ENCODE data around the gene EPHB2. TPM values are rescaled to one million over a fixed set of nuclear protein-coding genes. Genes with fewer than 3 reads are reported as not detected.

EPHB2 gene
- total RNA-seq, 2 experiments from 2014 or later = 0.13 TPM; not detected in 1

- DNase-seq = no peak
- ChIA-PET POLR2A (no interaction called here), CTCF (no interaction called here)
- TF ChIP-seq CTCF (IDR thresholded peaks at IDR 0.05) = no peak
- H3K9me3 Mint-ChIP-seq = no peaks in the 10 kb centered on the region
- no peak overlapping the region for H3K27ac Mint-ChIP-seq
- no peaks in the 10 kb centered on the region for H3K4me1 Mint-ChIP-seq (ENCODE audit: low read depth)
- no peaks in the 10 kb centered on the region for H3K36me3 Mint-ChIP-seq (ENCODE audit: low read depth)
- ATAC-seq = no peak
- peaks cover 12% of the 10 kb centered on the region for H3K27me3 Mint-ChIP-seq
- intact Hi-C loops (cut with micrococcal nuclease) = no loop called here
- no peak overlapping the region for H3K4me3 Mint-ChIP-seq
These were observed 247.9 kb downstream of the EPHB2 start for GRCh38 chr1:22958556-22958955.

DNA sequence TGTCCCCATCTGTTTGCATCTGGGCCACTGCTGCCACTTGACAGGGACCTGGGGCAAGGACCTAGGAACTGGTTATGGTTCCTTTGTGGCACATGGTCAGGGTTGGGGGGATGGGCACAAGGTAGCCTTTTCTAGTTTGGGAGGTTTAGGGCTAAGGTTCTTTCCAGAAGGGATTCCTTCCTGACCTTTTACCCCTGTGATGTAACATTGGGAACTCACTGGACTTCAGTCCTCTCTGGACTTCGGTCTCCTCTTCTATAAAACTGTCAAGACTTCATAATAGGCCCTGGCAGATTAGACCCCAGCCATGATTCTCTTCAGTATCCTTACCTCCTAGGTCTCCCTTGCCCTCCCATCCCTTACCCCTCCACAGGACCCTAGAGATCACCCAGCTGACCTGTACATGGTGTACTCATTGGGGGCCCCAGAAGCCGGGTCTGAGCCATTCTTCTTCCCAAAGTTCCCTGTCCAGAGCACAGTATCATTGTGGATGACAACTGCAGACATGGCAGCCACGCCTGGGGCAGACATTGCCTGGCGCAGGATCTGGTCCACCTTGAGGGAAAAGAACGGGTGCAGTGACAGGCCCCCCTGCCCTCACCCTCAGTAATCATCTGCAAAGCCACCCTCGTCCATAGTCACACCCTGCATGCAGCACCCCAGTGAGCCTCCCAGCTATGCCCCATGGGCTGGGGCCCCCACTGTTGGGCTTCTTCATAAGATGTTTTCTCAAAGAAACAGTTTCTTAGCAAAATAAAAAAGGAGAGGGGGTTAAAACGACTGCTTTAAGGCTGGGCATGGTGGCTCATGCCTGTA is 249.1 kb downstream of the EPHB2 start:
- Mint-ChIP-seq H3K36me3 (ENCODE audit: low read depth) (no peaks in the 10 kb centered on the region), H3K9me3 (no peaks in the 10 kb centered on the region), H3K27me3 (peaks cover 11% of the 10 kb centered on the region), H3K4me3 (no peak overlapping the region), H3K27ac (no peak overlapping the region), H3K4me1 (ENCODE audit: low read depth) (peaks cover 2% of the 10 kb centered on the region)
- ATAC-seq (no peak), DNase-seq (no peak)
- ChIA-PET CTCF (no interaction called here), POLR2A (no interaction called here)
- intact Hi-C loops (cut with micrococcal nuclease) = no loop called here
- no peak for TF ChIP-seq CTCF (IDR thresholded peaks at IDR 0.05)

DNA sequence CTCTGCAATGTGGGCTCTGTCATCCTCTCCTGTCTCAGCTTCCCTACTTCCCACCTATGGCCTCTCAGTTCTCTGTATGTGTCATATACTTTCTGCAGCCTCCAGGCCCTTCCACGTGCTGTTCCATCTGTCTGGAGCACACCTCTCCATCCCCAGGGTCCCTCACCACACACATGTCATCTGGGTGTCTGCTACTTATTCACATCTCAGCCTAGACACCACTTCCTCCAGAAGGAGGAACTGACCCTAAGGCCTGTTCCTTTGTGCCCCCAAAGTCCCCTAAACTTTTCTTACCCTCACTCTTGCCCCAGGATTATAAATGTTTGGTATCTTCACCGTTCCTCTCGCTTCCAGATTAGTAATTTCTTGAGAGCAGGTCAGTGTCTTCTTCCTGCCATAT is 251.9 kb downstream of the EPHB2 start:
- TF ChIP-seq CTCF (IDR thresholded peaks at IDR 0.05) = no peak
- H3K4me1 Mint-ChIP-seq (ENCODE audit: low read depth) = peaks cover 2% of the 10 kb centered on the region
- CTCF ChIA-PET = no interaction called here
- H3K36me3 Mint-ChIP-seq (ENCODE audit: low read depth) = no peaks in the 10 kb centered on the region
- no peak overlapping the region for H3K27ac Mint-ChIP-seq
- intact Hi-C loops (cut with micrococcal nuclease) = no loop called here
- ATAC-seq (no peak), DNase-seq (no peak)
- peaks cover 7% of the 10 kb centered on the region for H3K27me3 Mint-ChIP-seq
- peaks cover 6% of the 10 kb centered on the region for H3K9me3 Mint-ChIP-seq
- POLR2A ChIA-PET = no interaction called here
- H3K4me3 Mint-ChIP-seq = no peak overlapping the region

- ATAC-seq (no peak), DNase-seq (no peak)
- Mint-ChIP-seq H3K27me3 (peaks cover 11% of the 10 kb centered on the region), H3K27ac (no peak overlapping the region), H3K36me3 (ENCODE audit: low read depth) (no peaks in the 10 kb centered on the region), H3K9me3 (peaks cover 6% of the 10 kb centered on the region), H3K4me1 (ENCODE audit: low read depth) (peaks cover 2% of the 10 kb centered on the region), H3K4me3 (no peak overlapping the region)
- POLR2A ChIA-PET = no interaction called here
- intact Hi-C loops (cut with micrococcal nuclease) = no loop called here
- no peak for TF ChIP-seq CTCF (IDR thresholded peaks at IDR 0.05)
- CTCF ChIA-PET = interaction anchor here (1.2 to 2.4 kb wide), 8 partner anchors 10 to 259 kb away, joined by 3 to 12 read pairs (median 4); partner anchors contain the start of gene LACTBL1
These were observed 252.5 kb downstream of the EPHB2 start for GRCh38 chr1:22963044-22963677.

DNA sequence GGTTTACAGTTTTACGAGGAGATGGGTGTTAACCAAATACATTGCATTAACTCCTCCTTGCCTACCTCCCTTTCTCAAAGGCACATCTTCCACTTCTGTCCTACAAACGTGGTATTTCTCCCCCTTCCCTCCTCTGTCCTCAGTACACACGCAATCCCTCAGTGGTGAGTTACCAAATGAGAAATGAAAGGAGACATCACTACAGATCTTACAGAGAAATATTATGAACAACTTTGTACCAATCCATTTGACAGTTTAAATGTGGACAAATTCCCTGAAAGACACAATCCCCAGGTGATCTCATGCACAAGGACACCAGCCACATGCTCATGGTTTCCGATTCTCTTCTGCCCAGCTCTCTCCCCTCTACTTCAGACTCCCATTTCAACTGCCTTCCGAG is 255.7 kb downstream of the EPHB2 start:
- Mint-ChIP-seq H3K36me3 (ENCODE audit: low read depth) (no peaks in the 10 kb centered on the region), H3K9me3 (peaks cover 6% of the 10 kb centered on the region), H3K27me3 (peaks cover 29% of the 10 kb centered on the region), H3K4me3 (no peak overlapping the region), H3K27ac (no peak overlapping the region), H3K4me1 (ENCODE audit: low read depth) (peaks cover 2% of the 10 kb centered on the region)
- intact Hi-C loops (cut with micrococcal nuclease) = no loop called here
- no peak for TF ChIP-seq CTCF (IDR thresholded peaks at IDR 0.05)
- ATAC-seq = no peak
- CTCF ChIA-PET = interaction anchor here (1.0 to 1.4 kb wide), 2 partner anchors 10 to 218 kb away, joined by 3 to 5 read pairs; no protein-coding TSS in a partner anchor
- POLR2A ChIA-PET = no interaction called here
- DNase-seq = no peak

All from activated CD8-positive, alpha-beta T cell treated with anti-CD3 and anti-CD28 coated beads for 36 hours (primary cell).